ENCODE data around the gene CACNA2D3.

- TF ChIP-seq CTCF (IDR thresholded peaks at IDR 0.05; ENCODE audit: insufficient read depth, low read length, poor library complexity, severe bottlenecking) (no peak), EZH2phosphoT487 (conservative IDR thresholded peaks at IDR 0.05; ENCODE audit: low read length) (no peak)
Measured at GRCh38 chr3:54999811-55000210, 877.5 kb downstream of the CACNA2D3 start.

Measured in SU-DHL-6 (cell line).